WTC11 (cell line): Measurements from ENCODE around the gene NAXE. TPM values are rescaled to one million over a fixed set of nuclear protein-coding genes. Genes with fewer than 3 reads are reported as not detected.

Experiments
- ATAC-seq: fragments of 200-7000 bp; cut with Tn5 transposase; 2 replicates; pipeline ENCODE4 v1.10.0; 2021; ENCODE audit warnings: mild to moderate bottlenecking, moderate library complexity
- CTCF ChIA-PET: fragments of 300-600 bp; sonication (Branson Sonifier 250); formaldehyde crosslinking; loops from one replicate; lab custom pipeline; 2021; ENCODE audit warnings: antibody characterized with exemption; lab: Charles Lee
- POLR2A ChIA-PET: fragments of 350-600 bp; sonication (Branson Sonifier 250); formaldehyde crosslinking; loops from one replicate; lab custom pipeline; 2021; ENCODE audit warnings: antibody characterized with exemption; lab: Charles Lee
- DNase-seq: peaks from one replicate; pipeline ENCODE4 v3.0.0; 2021; ENCODE audit warnings: low spot score
- H3K27ac Mint-ChIP-seq: 2 replicates; pipeline ENCODE4 v1.8.0; 2021; ENCODE audit warnings: mixed read lengths
- H3K27me3 Mint-ChIP-seq: 2 replicates; pipeline ENCODE4 v1.8.0; 2021; ENCODE audit warnings: low read depth, mild to moderate bottlenecking, moderate library complexity, mixed read lengths
- H3K36me3 Mint-ChIP-seq: 2 replicates; pipeline ENCODE4 v1.8.0; 2021; ENCODE audit warnings: mixed read lengths
- H3K4me1 Mint-ChIP-seq: 2 replicates; pipeline ENCODE4 v1.8.0; 2022; ENCODE audit warnings: mixed read lengths
- H3K4me3 Mint-ChIP-seq: 2 replicates; pipeline ENCODE4 v1.8.0; 2021; ENCODE audit warnings: mild to moderate bottlenecking, moderate library complexity, mixed read lengths
- H3K9me3 Mint-ChIP-seq: 2 replicates; pipeline ENCODE4 v1.8.0; 2021; ENCODE audit warnings: mixed read lengths
- ATF1 ChIP-seq: sonication (generic); formaldehyde crosslinking; IDR thresholded peaks from 2 replicates; pipeline ENCODE4 v1.8.1; 2023; ENCODE audit warnings: mild to moderate bottlenecking, moderate library complexity, missing genetic modification reagents
- CBFB ChIP-seq: sonication (generic); formaldehyde crosslinking; IDR thresholded peaks from 2 replicates; pipeline ENCODE4 v1.8.1; 2022; ENCODE audit warnings: mild to moderate bottlenecking, low read depth, missing genetic modification reagents
- CREB1 ChIP-seq: sonication (generic); formaldehyde crosslinking; IDR thresholded peaks from 2 replicates; pipeline ENCODE4 v1.8.0; 2023; ENCODE audit warnings: mild to moderate bottlenecking, missing genetic modification reagents
- ETV6 ChIP-seq: sonication (generic); formaldehyde crosslinking; IDR thresholded peaks from 2 replicates; pipeline ENCODE4 v1.8.1; 2022; ENCODE audit warnings: mild to moderate bottlenecking, missing genetic modification reagents
- GABPB1 ChIP-seq: sonication (generic); formaldehyde crosslinking; IDR thresholded peaks from 2 replicates; pipeline ENCODE4 v1.8.1; 2023; ENCODE audit warnings: mild to moderate bottlenecking, missing genetic modification reagents
- MAX ChIP-seq: sonication (generic); formaldehyde crosslinking; IDR thresholded peaks from 2 replicates; pipeline ENCODE4 v1.8.0; 2022; ENCODE audit warnings: mild to moderate bottlenecking, missing genetic modification reagents
- MXD4 ChIP-seq: fragments of 250-450 bp; sonication (Bioruptor Pico); IDR thresholded peaks from 2 replicates; pipeline ENCODE4 v1.8.0; 2021; ENCODE audit warnings: mild to moderate bottlenecking, moderate library complexity, borderline replicate concordance
- NFATC4 ChIP-seq: fragments of 250-450 bp; sonication (Bioruptor Pico); IDR thresholded peaks from 2 replicates; pipeline ENCODE4 v1.9.0; 2021; ENCODE audit warnings: mild to moderate bottlenecking
- ZBTB21 ChIP-seq: sonication (generic); formaldehyde crosslinking; IDR thresholded peaks from 2 replicates; pipeline ENCODE4 v1.8.1; 2023; ENCODE audit warnings: mild to moderate bottlenecking, missing genetic modification reagents, borderline replicate concordance
- ZNF121 ChIP-seq: sonication (generic); formaldehyde crosslinking; IDR thresholded peaks from 2 replicates; pipeline ENCODE4 v1.8.0; 2023; ENCODE audit warnings: missing genetic modification reagents
- ZNF263 ChIP-seq: sonication (generic); formaldehyde crosslinking; IDR thresholded peaks from 2 replicates; pipeline ENCODE4 v1.8.1; 2022; ENCODE audit warnings: low read depth, mild to moderate bottlenecking, moderate library complexity, missing genetic modification reagents
- total RNA-seq: library from RNA; stranded (reverse); gene quantifications from 3 replicates; pipeline ENCODE4 v1.2.3, GENCODE V29; 2021
- TF ChIP-seq, protein P1 (sequence below): sonication (generic); formaldehyde crosslinking; IDR thresholded peaks from 2 replicates; pipeline ENCODE4 v1.8.1; 2023; ENCODE audit warnings: mild to moderate bottlenecking, missing genetic modification reagents
- TF ChIP-seq, protein P2 (sequence below): fragments of 250-450 bp; sonication (Bioruptor Pico); conservative IDR thresholded peaks from 2 replicates; pipeline ENCODE4 v1.9.0; 2021; ENCODE audit warnings: mild to moderate bottlenecking
- TF ChIP-seq, protein P3 (sequence below): sonication (generic); formaldehyde crosslinking; IDR thresholded peaks from 2 replicates; pipeline ENCODE4 v1.8.1; 2023; ENCODE audit warnings: mild to moderate bottlenecking, missing genetic modification reagents, borderline replicate concordance
- TF ChIP-seq, protein P4 (sequence below): fragments of 250-450 bp; sonication (Bioruptor Pico); IDR thresholded peaks from 2 replicates; pipeline ENCODE4 v1.9.0; 2021; ENCODE audit warnings: moderate library complexity, mild to moderate bottlenecking, inconsistent platforms, borderline replicate concordance
- TF ChIP-seq, protein P5 (sequence below): sonication (generic); formaldehyde crosslinking; IDR thresholded peaks from 2 replicates; pipeline ENCODE4 v1.8.0; 2022; ENCODE audit warnings: mild to moderate bottlenecking, missing genetic modification reagents
- TF ChIP-seq, protein P6 (sequence below): sonication (generic); formaldehyde crosslinking; IDR thresholded peaks from 2 replicates; pipeline ENCODE4 v1.8.1; 2023; ENCODE audit warnings: mild to moderate bottlenecking, moderate library complexity, missing genetic modification reagents

Gene NAXE
- total RNA-seq, 1 experiment from 2014 or later: 81.6 TPM

GRCh38 chr1:156632355-156632754 is 40.8 kb downstream of the NAXE start:
- no peak for DNase-seq
- Mint-ChIP-seq H3K36me3 (no peaks in the 10 kb centered on the region), H3K27ac (no peak overlapping the region), H3K4me1 (peaks cover 8% of the 10 kb centered on the region), H3K27me3 (peaks cover 43% of the 10 kb centered on the region), H3K9me3 (no peaks in the 10 kb centered on the region), H3K4me3 (no peak overlapping the region)
- TF ChIP-seq, protein P1, sequence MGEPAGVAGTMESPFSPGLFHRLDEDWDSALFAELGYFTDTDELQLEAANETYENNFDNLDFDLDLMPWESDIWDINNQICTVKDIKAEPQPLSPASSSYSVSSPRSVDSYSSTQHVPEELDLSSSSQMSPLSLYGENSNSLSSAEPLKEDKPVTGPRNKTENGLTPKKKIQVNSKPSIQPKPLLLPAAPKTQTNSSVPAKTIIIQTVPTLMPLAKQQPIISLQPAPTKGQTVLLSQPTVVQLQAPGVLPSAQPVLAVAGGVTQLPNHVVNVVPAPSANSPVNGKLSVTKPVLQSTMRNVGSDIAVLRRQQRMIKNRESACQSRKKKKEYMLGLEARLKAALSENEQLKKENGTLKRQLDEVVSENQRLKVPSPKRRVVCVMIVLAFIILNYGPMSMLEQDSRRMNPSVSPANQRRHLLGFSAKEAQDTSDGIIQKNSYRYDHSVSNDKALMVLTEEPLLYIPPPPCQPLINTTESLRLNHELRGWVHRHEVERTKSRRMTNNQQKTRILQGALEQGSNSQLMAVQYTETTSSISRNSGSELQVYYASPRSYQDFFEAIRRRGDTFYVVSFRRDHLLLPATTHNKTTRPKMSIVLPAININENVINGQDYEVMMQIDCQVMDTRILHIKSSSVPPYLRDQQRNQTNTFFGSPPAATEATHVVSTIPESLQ (CRISPR knock-in tag): no peak
- TF ChIP-seq MXD4 (CRISPR knock-in tag): no peak
- no peak for TF ChIP-seq ZNF121
- ChIA-PET CTCF (interaction anchor here (1.2 to 3.9 kb wide), 5 partner anchors 9 to 94 kb away, joined by 3 to 44 read pairs (median 5); partner anchors contain the start of genes BCAN and NES), POLR2A (no interaction called here)
- no peak for ATAC-seq

DNA sequence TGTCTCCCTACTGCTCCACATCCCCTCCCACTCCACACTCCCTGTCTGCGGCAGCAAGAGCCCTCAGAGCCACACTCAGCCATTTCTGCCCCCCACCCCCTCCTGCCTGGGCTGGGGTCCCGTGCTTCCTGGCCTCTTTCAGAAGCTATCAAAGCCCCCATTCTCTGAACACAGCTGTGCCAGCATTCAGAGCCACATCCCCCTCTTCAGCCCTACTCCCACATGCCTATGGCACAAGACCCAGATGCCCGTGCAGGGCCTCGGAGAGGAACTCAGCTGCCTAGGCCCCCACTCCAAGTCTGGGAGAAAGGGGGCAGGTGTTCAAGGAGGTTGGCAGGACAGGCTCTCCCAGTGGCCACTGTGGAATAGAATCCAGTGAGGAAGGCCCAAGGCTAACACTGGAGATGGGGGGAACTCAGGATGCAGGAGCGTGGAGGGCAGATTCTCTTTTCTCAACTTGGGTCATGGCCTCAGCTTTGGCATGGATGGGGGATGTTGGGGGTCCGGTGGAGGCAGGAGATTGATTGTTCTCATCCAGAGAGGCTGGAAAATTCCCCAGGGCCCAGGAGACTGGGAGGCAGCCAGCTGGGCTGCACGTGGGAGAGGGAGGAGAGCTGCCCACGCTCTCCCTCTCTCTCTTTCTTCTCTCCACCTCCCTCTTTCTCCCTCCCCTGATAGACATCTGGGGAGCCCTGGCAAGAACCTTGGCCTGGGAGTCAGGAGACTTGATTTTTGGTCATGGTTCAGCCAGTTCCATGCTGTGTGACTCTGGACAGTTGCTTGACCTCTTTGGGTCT is 46.8 kb downstream of the NAXE start:
- POLR2A ChIA-PET: interaction anchor here (1.1 kb wide), 1 partner anchor 11 kb away, joined by 3 read pairs; no protein-coding TSS in a partner anchor
- peaks cover 73% of the 10 kb centered on the region for H3K27me3 Mint-ChIP-seq
- H3K27ac Mint-ChIP-seq: no peak overlapping the region
- H3K36me3 Mint-ChIP-seq: no peaks in the 10 kb centered on the region
- peaks cover 24% of the 10 kb centered on the region for H3K4me1 Mint-ChIP-seq
- CTCF ChIA-PET: interaction anchor here (0.9 to 12.1 kb wide), 5 partner anchors 13 to 51 kb away, joined by 3 to 180 read pairs (median 3); partner anchors contain the start of gene HAPLN2
- H3K9me3 Mint-ChIP-seq: no peaks in the 10 kb centered on the region
- no peak for DNase-seq
- no peak for ATAC-seq
- no peak overlapping the region for H3K4me3 Mint-ChIP-seq
- TF ChIP-seq ZNF263 (CRISPR knock-in tag) (no peak), CBFB (CRISPR knock-in tag) (no peak), GABPB1 (CRISPR knock-in tag) (no peak), ETV6 (CRISPR knock-in tag) (no peak), ZBTB21 (CRISPR knock-in tag) (no peak), MAX (CRISPR knock-in tag) (no peak), CREB1 (CRISPR knock-in tag) (no peak), ATF1 (CRISPR knock-in tag) (no peak), NFATC4 (CRISPR knock-in tag) (no peak)
- TF ChIP-seq, protein P2, sequence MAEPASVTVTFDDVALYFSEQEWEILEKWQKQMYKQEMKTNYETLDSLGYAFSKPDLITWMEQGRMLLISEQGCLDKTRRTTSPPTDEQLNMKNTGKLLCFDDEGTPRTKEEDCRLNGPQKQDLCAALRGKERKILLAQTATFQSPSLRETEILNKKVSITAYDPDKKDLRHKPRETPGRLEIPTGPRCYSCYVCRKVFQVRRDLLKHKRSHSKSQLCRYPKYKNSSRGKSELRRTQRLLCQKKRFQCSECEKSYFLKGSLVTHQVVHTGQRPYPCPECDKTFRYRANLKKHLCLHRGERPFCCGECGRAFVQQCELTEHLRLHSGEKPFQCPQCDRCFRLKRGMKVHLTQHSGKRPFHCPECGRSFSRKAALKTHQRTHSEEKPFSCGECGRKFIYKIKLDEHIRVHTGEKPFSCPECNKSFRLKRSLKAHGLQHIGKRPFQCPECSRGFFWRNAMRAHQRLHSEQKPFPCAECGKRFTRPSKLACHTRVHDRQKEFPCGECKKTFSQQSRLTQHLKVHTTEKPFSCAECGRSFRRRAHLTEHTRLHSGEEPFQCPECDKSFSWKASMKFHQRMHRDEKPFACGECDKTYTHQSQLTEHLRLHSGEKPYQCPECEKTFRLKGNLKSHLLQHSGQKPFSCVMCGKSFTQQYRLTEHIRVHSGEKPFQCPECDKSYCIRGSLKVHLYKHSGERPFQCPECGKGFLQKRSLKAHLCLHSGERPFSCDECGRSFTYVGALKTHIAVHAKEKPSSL: no peak
- TF ChIP-seq, protein P3, sequence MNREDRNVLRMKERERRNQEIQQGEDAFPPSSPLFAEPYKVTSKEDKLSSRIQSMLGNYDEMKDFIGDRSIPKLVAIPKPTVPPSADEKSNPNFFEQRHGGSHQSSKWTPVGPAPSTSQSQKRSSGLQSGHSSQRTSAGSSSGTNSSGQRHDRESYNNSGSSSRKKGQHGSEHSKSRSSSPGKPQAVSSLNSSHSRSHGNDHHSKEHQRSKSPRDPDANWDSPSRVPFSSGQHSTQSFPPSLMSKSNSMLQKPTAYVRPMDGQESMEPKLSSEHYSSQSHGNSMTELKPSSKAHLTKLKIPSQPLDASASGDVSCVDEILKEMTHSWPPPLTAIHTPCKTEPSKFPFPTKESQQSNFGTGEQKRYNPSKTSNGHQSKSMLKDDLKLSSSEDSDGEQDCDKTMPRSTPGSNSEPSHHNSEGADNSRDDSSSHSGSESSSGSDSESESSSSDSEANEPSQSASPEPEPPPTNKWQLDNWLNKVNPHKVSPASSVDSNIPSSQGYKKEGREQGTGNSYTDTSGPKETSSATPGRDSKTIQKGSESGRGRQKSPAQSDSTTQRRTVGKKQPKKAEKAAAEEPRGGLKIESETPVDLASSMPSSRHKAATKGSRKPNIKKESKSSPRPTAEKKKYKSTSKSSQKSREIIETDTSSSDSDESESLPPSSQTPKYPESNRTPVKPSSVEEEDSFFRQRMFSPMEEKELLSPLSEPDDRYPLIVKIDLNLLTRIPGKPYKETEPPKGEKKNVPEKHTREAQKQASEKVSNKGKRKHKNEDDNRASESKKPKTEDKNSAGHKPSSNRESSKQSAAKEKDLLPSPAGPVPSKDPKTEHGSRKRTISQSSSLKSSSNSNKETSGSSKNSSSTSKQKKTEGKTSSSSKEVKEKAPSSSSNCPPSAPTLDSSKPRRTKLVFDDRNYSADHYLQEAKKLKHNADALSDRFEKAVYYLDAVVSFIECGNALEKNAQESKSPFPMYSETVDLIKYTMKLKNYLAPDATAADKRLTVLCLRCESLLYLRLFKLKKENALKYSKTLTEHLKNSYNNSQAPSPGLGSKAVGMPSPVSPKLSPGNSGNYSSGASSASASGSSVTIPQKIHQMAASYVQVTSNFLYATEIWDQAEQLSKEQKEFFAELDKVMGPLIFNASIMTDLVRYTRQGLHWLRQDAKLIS (CRISPR knock-in tag): no peak
- TF ChIP-seq, protein P4, sequence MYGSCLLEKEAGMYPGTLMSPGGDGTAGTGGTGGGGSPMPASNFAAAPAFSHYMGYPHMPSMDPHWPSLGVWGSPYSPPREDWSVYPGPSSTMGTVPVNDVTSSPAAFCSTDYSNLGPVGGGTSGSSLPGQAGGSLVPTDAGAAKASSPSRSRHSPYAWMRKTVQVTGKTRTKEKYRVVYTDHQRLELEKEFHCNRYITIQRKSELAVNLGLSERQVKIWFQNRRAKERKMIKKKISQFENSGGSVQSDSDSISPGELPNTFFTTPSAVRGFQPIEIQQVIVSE (CRISPR knock-in tag): no peak
- TF ChIP-seq, protein P5, sequence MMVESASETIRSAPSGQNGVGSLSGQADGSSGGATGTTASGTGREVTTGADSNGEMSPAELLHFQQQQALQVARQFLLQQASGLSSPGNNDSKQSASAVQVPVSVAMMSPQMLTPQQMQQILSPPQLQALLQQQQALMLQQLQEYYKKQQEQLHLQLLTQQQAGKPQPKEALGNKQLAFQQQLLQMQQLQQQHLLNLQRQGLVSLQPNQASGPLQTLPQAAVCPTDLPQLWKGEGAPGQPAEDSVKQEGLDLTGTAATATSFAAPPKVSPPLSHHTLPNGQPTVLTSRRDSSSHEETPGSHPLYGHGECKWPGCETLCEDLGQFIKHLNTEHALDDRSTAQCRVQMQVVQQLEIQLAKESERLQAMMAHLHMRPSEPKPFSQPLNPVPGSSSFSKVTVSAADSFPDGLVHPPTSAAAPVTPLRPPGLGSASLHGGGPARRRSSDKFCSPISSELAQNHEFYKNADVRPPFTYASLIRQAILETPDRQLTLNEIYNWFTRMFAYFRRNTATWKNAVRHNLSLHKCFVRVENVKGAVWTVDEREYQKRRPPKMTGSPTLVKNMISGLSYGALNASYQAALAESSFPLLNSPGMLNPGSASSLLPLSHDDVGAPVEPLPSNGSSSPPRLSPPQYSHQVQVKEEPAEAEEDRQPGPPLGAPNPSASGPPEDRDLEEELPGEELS (CRISPR knock-in tag): no peak
- TF ChIP-seq, protein P6, sequence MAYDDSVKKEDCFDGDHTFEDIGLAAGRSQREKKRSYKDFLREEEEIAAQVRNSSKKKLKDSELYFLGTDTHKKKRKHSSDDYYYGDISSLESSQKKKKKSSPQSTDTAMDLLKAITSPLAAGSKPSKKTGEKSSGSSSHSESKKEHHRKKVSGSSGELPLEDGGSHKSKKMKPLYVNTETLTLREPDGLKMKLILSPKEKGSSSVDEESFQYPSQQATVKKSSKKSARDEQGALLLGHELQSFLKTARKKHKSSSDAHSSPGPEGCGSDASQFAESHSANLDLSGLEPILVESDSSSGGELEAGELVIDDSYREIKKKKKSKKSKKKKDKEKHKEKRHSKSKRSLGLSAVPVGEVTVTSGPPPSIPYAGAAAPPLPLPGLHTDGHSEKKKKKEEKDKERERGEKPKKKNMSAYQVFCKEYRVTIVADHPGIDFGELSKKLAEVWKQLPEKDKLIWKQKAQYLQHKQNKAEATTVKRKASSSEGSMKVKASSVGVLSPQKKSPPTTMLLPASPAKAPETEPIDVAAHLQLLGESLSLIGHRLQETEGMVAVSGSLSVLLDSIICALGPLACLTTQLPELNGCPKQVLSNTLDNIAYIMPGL: no peak
- TF ChIP-seq, protein P1 (CRISPR knock-in tag): no peak
